HepG2 (cell line): ENCODE data around the gene SPA17. TPM values are rescaled to one million over a fixed set of nuclear protein-coding genes. Genes with fewer than 3 reads are reported as not detected.

ENCODE experiments used
- ATAC-seq: fragments of 200-7000 bp; cut with Tn5 transposase; 3 replicates; pipeline ENCODE4 v1.9.1; 2020; ENCODE audit warnings: mild to moderate bottlenecking, moderate library complexity
- BruUV-seq: library from RNA; stranded (reverse); fragments of 400-500 nt; replicated peaks from 2 replicates; lab custom pipeline; 2021; lab: Mats Ljungman, UMichigan
- CTCF ChIA-PET: fragments of 300-600 bp; formaldehyde crosslinking; extraction: SDS; loops from one replicate; lab custom pipeline; 2021; ENCODE audit warnings: low total read pairs, inconsistent platforms, low intra/inter-chr PET ratio; lab: Yijun Ruan, JAX
- POLR2A ChIA-PET: fragments of 350-600 bp; sonication (Branson Sonifier 250); formaldehyde crosslinking; loops from one replicate; lab custom pipeline; 2020; ENCODE audit warnings: antibody characterized with exemption, inconsistent platforms; lab: Yijun Ruan, JAX
- DNase-seq: peaks from one replicate; pipeline ENCODE4 v3.0.0-alpha.2; 2015; ENCODE audit warnings: low spot score
- FAIRE-seq: peaks from 3 replicates; lab custom pipeline; 2011; peaks lifted over from hg19 to GRCh38; lab: Jason Lieb, UNC
- H2AFZ ChIP-seq: one replicate; pipeline ENCODE4 v1.6.1; 2011; ENCODE audit warnings: low read length, inconsistent platforms
- H3K27ac ChIP-seq: fragments of 300-600 bp; 3 replicates; pipeline ENCODE4 v1.8.0; 2011; ENCODE audit warnings: mixed run types, mild to moderate bottlenecking, mixed read lengths, low read length, inconsistent platforms; ENCODE audit not compliant: insufficient read depth; ENCODE audit errors: extremely low read length
- H3K27me3 ChIP-seq, 2 experiments: fragments of 200-600 bp in 1 of 2; 2 replicates in 1 of 2; 3 replicates in 1 of 2; pipeline versions ENCODE4 v1.6.0 to v1.8.0; 2011; ENCODE audit warnings: low read length in 2 of 2, mild to moderate bottlenecking in 2 of 2, moderate library complexity in 2 of 2, inconsistent platforms in 1 of 2; ENCODE audit not compliant: insufficient read depth in 2 of 2, control insufficient read depth in 1 of 2
- H3K36me3 ChIP-seq, 2 experiments: fragments of 200-600 bp in 1 of 2; replicated peaks in 1 of 2; 2 replicates in 1 of 2; 3 replicates in 1 of 2; pipeline versions ENCODE4 v1.5.1 to v1.8.0; 2011; ENCODE audit warnings: low read length in 2 of 2, inconsistent platforms in 1 of 2; ENCODE audit not compliant: insufficient read depth in 2 of 2, control insufficient read depth in 1 of 2
- H3K4me1 ChIP-seq: 2 replicates; pipeline ENCODE4 v1.5.1; 2012; ENCODE audit warnings: low read length, inconsistent platforms; ENCODE audit not compliant: insufficient read depth
- H3K4me2 ChIP-seq: 2 replicates; pipeline ENCODE4 v1.6.0; 2011; ENCODE audit warnings: low read depth, low read length, inconsistent platforms
- H3K4me3 ChIP-seq, 3 experiments: fragments of 200-600 bp in 1 of 3; sonication (generic), shearing (Covaris generic) in 1 of 3; replicated peaks in 1 of 3; 2 replicates each; pipeline ENCODE4 v1.5.1; 2011 to 2016; ENCODE audit warnings: low read length in 3 of 3, inconsistent platforms in 2 of 3, low read depth in 2 of 3, mild to moderate bottlenecking in 2 of 3, control low read depth in 1 of 3, mixed read lengths in 1 of 3; ENCODE audit not compliant: insufficient read depth in 1 of 3
- H3K79me2 ChIP-seq: one replicate; pipeline ENCODE4 v1.6.1; 2011; ENCODE audit warnings: low read length, inconsistent platforms; ENCODE audit not compliant: insufficient read depth
- H3K9ac ChIP-seq: 2 replicates; pipeline ENCODE4 v1.6.0; 2011; ENCODE audit warnings: mild to moderate bottlenecking, low read depth, low read length, inconsistent platforms; ENCODE audit not compliant: insufficient read depth
- H3K9me3 ChIP-seq: 2 replicates; pipeline ENCODE4 v1.5.1; 2012; ENCODE audit warnings: mild to moderate bottlenecking, low read length
- H4K20me1 ChIP-seq: 2 replicates; pipeline ENCODE4 v1.6.0; 2011; ENCODE audit warnings: inconsistent platforms, mild to moderate bottlenecking, low read length, moderate library complexity; ENCODE audit not compliant: insufficient read depth
- HNRNPK ChIP-seq: fragments of 200-400 bp; formaldehyde crosslinking; IDR thresholded peaks from 2 replicates; pipeline ENCODE4 v1.6.1; 2018; ENCODE audit warnings: low read length, low read depth, moderate library complexity, mild to moderate bottlenecking; ENCODE audit not compliant: poor library complexity, severe bottlenecking
- HNRNPLL ChIP-seq: fragments of 200-400 bp; formaldehyde crosslinking; IDR thresholded peaks from 2 replicates; pipeline ENCODE4 v1.6.1; 2017; ENCODE audit warnings: mild to moderate bottlenecking, low read depth, low read length; ENCODE audit not compliant: poor library complexity, severe bottlenecking
- IRX3 ChIP-seq: sonication (generic); formaldehyde crosslinking; IDR thresholded peaks from 2 replicates; pipeline ENCODE4 v1.8.1; 2023; ENCODE audit warnings: mild to moderate bottlenecking, low read depth, missing genetic modification reagents, borderline replicate concordance
- MAX ChIP-seq: IDR thresholded peaks from 2 replicates; pipeline ENCODE4 v1.6.1; 2012; ENCODE audit warnings: inconsistent platforms
- NFE2L2 ChIP-seq: fragments of 150-350 bp; IDR thresholded peaks from 2 replicates; pipeline ENCODE4 v1.6.1; 2014; ENCODE audit warnings: low read length
- PCBP2 ChIP-seq: fragments of 200-400 bp; formaldehyde crosslinking; optimal IDR thresholded peaks from 2 replicates; pipeline ENCODE3; 2018; ENCODE audit warnings: low read length, low read depth; ENCODE audit not compliant: poor library complexity, severe bottlenecking
- RARG ChIP-seq: sonication (generic); formaldehyde crosslinking; IDR thresholded peaks from 2 replicates; pipeline ENCODE4 v1.4.0; 2020; ENCODE audit warnings: low read depth, mild to moderate bottlenecking, missing genetic modification reagents
- SP2 ChIP-seq: sonication (generic); formaldehyde crosslinking; IDR thresholded peaks from 2 replicates; pipeline ENCODE4 v1.5.1; 2020; ENCODE audit warnings: mild to moderate bottlenecking, missing genetic modification reagents
- SP4 ChIP-seq: sonication (generic); formaldehyde crosslinking; IDR thresholded peaks from 2 replicates; pipeline ENCODE4 v1.8.1; 2023; ENCODE audit warnings: mild to moderate bottlenecking, missing genetic modification reagents
- TFDP1 ChIP-seq: IDR thresholded peaks from 2 replicates; pipeline ENCODE4 v1.6.1; 2016; ENCODE audit warnings: missing compliant biosample characterization, missing genetic modification reagents, borderline replicate concordance
- TFDP2 ChIP-seq: sonication (generic); formaldehyde crosslinking; IDR thresholded peaks from 2 replicates; pipeline ENCODE4 v1.4.0; 2020; ENCODE audit warnings: missing genetic modification reagents
- TGIF2 ChIP-seq: IDR thresholded peaks from 2 replicates; pipeline ENCODE4 v1.6.1; 2016; ENCODE audit warnings: control low read depth, missing compliant biosample characterization
- WIZ ChIP-seq: sonication (generic); formaldehyde crosslinking; IDR thresholded peaks from 2 replicates; pipeline ENCODE4 v1.5.1; 2020; ENCODE audit warnings: mild to moderate bottlenecking, missing genetic modification reagents
- YEATS2 ChIP-seq: sonication (generic); formaldehyde crosslinking; IDR thresholded peaks from 2 replicates; pipeline ENCODE4 v1.4.0; 2020; ENCODE audit warnings: missing genetic modification reagents, borderline replicate concordance
- ZNF350 ChIP-seq: sonication (generic); formaldehyde crosslinking; IDR thresholded peaks from 2 replicates; pipeline ENCODE4 v1.4.0; 2020; ENCODE audit warnings: mild to moderate bottlenecking, low read depth, missing genetic modification reagents, borderline replicate concordance
- ZNF512 ChIP-seq: sonication (generic); formaldehyde crosslinking; IDR thresholded peaks from 2 replicates; pipeline ENCODE4 v1.4.0; 2020; ENCODE audit warnings: mild to moderate bottlenecking, missing genetic modification reagents
- ZSCAN5A ChIP-seq: sonication (generic); formaldehyde crosslinking; IDR thresholded peaks from 2 replicates; pipeline ENCODE4 v1.8.0; 2022; ENCODE audit warnings: mild to moderate bottlenecking, missing genetic modification reagents, borderline replicate concordance
- WGBS: methylation state at CpG from one replicate; pipeline ENCODE4 v1.1.6; 2017; ENCODE audit warnings: low lambda C conversion rate; 5-methylcytosine and 5-hydroxymethylcytosine counted together
- in situ Hi-C: cut with HindIII; loops from 2 replicates; pipeline ENCODE4 v1.10.0; 2017; ENCODE audit warnings: low pct_unique_long_range_greater_than_20kb; ENCODE audit not compliant: extremely low pct_ligation_motif_present
- intact Hi-C: fragments of 100-400 bp; cut with micrococcal nuclease; formaldehyde crosslinking; loops from one replicate; pipeline ENCODE4 v1.10.0; 2022; ENCODE audit not compliant: unreplicated experiment
- polyA plus RNA-seq, 8 experiments: library from polyadenylated mRNA; depleted of rRNA in 3 of 8; stranded (reverse) in 7 of 8; unstranded in 1 of 8; fragments of >200 nt; fragmentation: Illumina TruSeq in 4 of 8; extraction: Trizol in 4 of 8; gene quantifications; 2 replicates each; pipeline versions ENCODE4 v1.2.1 to v1.2.3, GENCODE V29; 2011 to 2016; ENCODE audit warnings: low read depth in 4 of 8, missing spikeins in 1 of 8, mixed read lengths in 1 of 8; ENCODE audit not compliant: insufficient read depth in 1 of 8
- total RNA-seq, 5 experiments: library from RNA; depleted of rRNA; stranded (reverse); fragments of >200 nt; fragmentation: Illumina TruSeq; extraction: Trizol; gene quantifications; 2 replicates each; pipeline ENCODE4 v1.2.3, GENCODE V29; 2016; ENCODE audit warnings: low read depth in 1 of 5

SPA17 gene
- total and polyA plus RNA-seq, 2 of the 13 experiments (the other 11 are each of a cell fraction or from before 2014, with no cell fraction given) = 4.4 to 8.4 TPM

- WGBS = 6% methylated on average over 21 of the region's 59 CpGs
- Histone ChIP-seq H3K9ac (no peak within 1 kb of the TSS), H3K27ac (no peak within 1 kb of the TSS), H4K20me1 (no peaks in the 10 kb centered on the region), H3K27me3 (peaks cover 2 to 77% of the 10 kb centered on the region in 2 experiments; a peak in 4 of 5 replicates), H3K4me3 (peak within 1 kb of the TSS; percentile 41 to 68 (median 64)), H3K4me1 (peaks cover 18% of the 10 kb centered on the region), H3K79me2 (no peaks in the 10 kb centered on the region), H3K36me3 (no peaks in the 10 kb centered on the region), H3K4me2 (peak within 1 kb of the TSS; percentile 80), H2AFZ (no peak within 1 kb of the TSS), H3K9me3 (no peaks in the 10 kb centered on the region)
- ChIA-PET POLR2A (interaction anchor here (0.6 to 1.3 kb wide), 3 partner anchors 12 to 24 kb away, joined by 4 to 6 read pairs (median 5); no protein-coding TSS in a partner anchor), CTCF (interaction anchor here (1.5 kb wide), 1 partner anchor 19 kb away, joined by 3 read pairs; no protein-coding TSS in a partner anchor)
- ATAC-seq (peak; percentile 98), FAIRE-seq (peak; percentile 66), DNase-seq (peak; percentile 79)
- in situ Hi-C loops (no loop called here), intact Hi-C loops (loop anchor here (5.0 to 10.0 kb wide), 2 partner anchors 55 to 997 kb away; partner anchors contain the start of gene ZNF202)
- BruUV-seq = no TSS peak
- TF ChIP-seq TGIF2 (CRISPR knock-in tag) (no peak), HNRNPK (peak; percentile 59), ZSCAN5A (CRISPR knock-in tag) (no peak), PCBP2 (no peak), ZNF512 (CRISPR knock-in tag) (no peak), ZNF350 (CRISPR knock-in tag) (0 out of 2 replicates have a peak, but pooled peaks have one; percentile 23), WIZ (CRISPR knock-in tag) (no peak), IRX3 (CRISPR knock-in tag) (no peak), TFDP1 (peak; percentile 78; the same call in 1 of the 2 replicates), YEATS2 (no peak), HNRNPLL (peak; percentile 60), RARG (no peak), SP2 (peak; percentile 72), TFDP2 (CRISPR knock-in tag) (peak; percentile 90), SP4 (CRISPR knock-in tag) (peak; percentile 95), NFE2L2 (no peak), MAX (peak; percentile 27; the same call in 1 of the 2 replicates)
Measured at GRCh38 chr11:124739479-124740276, 66.0 kb downstream of the SPA17 start, which contains the start of gene NRGN. Gene NRGN (plus strand): TSS chr11:124739942. CDS start chr11:124740085, 143 bp downstream.
